Measurements from ENCODE around the gene ZNF175.
A peak's percentile ranks its signal among the peaks of the same experiment; 100 is the strongest.

The ZNF175 gene

DNA sequence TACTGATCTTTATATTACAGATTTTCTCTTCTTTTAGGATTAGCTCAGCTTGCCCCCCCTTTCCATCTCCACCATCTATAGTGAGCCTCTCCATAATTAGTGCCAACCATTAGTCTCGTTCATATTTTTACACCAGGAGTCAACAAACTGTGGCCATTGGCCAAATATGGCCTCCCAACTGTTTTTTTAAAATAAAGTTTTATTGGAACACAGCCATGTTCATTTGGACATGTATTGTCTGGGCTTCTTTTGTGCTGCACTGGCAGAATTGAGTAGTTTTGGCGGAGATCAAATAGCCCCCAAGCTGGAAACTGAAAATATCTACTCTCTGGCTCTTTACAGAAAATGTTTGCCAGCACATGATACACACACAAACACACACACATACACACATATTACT lies 18.4 kb downstream of the ZNF175 start:
- no peak for DNase-seq (ENCODE audit: low read depth in 3 of 3)

DNA sequence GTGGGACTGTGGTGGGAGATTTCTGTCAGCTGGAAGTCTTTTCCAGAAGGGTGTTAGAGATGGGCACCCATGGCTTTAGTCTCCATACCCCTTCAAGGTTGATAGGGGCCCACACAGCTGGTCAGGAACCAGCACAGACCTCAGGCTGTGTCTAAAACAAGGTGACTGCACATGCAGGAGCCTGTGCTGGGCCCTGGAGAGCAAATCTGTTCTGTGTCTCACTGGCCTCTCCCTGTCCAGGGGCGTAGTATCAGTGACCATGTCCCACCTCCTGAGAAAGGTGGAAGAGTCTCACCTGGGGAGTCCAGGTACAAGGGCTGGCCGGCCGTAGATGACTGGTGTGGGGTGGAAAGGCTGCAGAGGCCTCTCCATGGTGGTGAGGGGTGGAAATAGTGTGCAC lies 19.4 kb downstream of the ZNF175 start:
- DNase-seq (ENCODE audit: low read depth in 3 of 3), result no peak

DNA sequence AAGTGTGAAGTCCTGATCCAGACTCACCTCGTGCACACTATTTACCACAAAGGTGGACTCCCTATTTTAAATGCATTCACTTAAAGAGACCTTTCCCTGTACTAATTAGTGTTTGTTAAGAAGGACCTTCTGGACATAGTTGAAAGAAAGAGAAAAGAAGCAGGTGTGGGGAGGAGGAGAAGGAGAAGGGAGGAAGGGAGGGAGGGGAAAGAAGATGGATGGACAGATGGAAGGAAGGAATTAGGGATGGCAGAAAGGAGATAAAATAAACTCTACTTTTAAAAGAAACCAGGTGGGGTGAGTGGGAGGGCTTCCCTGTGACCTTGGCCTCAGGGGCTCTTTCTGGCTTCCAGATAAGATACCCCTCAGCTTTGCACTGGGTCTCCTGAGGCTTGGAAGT lies 21.4 kb downstream of the ZNF175 start:
- no peak for DNase-seq (ENCODE audit: low read depth in 3 of 3)

DNA sequence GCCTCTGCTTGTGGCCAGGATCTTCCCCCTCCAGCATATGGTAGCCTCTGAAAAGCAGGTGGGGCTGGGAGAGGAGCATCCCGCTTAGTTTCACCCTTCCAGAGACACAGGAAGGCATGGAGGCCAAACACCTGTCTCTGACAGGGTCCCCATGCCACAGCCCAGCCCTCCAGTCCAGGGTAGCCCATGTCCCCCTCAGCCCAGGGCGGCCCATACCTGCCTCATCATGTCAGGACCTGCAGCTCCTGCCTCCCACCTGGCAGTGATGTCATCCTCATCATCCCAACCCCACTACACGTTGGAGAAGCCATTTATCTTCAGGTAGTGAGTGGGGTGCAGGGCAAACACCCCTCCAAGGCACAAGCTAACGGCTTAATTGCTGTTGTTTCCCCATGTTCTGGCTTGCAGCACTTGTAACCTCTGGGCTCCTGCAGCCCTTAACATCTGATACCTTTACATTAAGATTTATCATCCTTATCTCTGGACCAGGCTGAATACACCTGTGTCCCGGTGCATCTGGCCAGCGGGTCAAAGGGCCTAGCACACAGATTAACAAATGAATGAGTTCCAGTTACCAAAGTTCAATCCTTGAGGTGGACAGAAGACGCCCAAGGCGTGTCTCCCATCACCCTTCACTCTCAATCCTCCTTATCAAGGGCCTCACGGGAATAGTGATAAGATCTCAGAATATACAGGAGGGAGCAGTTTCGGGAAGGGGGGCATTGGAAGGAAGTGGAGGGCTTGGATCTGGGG lies 22.2 kb downstream of the ZNF175 start:
- DNase-seq (ENCODE audit: low read depth in 3 of 3), result no peak

DNA sequence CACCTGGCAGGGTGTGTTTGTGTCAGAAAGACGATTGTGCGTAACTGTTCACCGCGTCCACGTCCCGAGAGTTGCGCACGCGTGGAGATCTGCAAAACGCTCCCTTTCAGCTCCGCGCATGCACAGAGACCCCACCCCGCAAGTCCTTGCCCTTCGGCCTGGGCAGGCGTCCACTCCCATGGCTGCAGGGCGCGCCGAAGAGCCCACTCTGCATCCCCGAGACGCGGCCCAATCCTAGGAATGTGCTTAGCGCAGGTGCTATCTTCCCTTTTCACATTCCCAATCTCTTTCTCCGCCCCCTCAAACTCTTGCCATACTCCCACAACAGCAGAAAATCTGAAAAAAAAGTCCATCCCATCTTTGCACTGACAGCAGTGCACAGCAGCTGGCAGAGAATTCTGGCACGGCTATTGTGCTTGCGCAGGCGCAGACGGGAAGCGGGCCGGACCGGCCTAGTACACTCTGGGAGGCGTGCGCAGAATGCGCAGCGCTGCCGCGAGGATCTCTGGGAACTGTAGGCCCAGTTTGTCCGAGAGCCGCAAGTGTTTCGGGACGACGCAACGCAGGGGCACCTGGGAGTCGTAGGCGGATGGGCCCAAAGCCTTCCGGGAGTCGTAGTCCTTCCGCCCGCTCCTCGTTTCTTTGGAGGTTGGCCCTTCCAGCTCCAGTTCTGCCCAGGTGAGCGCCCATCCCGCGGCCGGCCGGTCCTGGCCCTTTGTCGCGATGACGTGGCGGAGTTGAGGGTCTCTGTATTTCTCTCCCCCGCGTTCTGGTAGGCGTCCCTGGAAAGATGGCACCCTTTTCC lies 23.1 kb downstream of the ZNF175 start:
- DNase-seq (ENCODE audit: low read depth in 3 of 3), result peak; percentile 92 to 96 (median 95)

DNA sequence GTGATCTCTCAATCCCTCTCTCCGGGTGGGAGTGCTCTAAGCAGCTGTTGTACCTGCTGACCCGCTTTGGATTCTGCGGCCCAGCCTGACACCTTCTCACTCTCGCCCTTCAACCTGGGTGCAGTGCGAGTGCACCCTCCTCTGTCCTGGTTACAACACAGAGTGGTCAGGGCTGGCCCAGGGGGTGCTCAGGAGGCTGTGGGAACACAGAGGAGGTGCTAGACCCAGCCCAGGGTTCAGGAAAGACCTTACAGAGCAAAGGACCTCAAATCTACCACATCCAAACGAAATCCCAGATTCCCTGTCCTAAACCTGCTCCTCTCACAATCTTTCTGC lies 23.7 kb downstream of the ZNF175 start:
- DNase-seq (ENCODE audit: low read depth in 3 of 3), result no peak

DNA sequence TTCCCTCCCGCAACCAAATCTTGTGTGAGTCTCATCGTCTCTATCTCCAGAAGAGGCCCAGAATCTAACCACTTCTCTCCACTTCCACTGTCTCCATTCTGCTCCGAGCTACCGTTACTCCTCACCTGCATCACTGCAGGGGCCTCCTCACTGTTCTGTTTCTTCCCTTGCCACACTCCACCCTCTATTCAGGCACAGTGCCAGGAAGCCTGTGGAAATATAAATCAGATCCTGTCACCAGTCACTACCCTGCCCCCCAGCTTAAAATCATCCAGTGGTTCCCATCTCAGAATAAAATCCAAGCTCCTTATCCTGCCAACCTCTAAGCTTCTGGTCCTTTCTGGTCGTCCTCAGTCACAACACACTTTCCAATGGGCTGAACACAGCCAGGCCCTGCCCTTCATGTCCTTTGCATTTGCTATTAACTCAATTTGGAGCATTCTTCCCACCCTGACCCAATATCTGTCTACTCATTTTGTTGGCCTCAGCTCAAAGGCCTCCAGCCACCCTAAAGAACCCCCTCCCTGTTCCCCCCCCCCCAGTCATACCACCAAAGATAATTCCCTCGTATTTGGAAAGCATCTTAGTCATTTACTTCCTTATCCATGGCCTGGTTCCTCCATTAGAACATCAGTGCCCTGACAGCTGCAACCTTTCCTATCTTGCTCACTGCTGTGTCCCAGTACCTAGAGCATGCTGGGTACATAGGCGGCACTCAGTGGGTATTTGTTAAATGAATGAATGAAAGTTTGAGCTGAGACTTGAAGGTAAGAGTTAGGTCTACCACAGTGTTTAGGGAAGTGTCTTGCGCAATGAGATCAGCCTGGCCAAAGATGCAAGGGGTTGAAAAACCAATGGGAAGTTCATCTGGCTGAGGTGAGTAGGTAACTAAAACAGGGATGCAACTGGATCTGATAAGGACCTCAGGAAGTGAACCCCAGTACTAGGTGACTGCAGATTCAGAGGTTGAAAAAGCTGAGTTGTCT lies 24.4 kb downstream of the ZNF175 start:
- DNase-seq (ENCODE audit: low read depth in 3 of 3), result no peak

DNA sequence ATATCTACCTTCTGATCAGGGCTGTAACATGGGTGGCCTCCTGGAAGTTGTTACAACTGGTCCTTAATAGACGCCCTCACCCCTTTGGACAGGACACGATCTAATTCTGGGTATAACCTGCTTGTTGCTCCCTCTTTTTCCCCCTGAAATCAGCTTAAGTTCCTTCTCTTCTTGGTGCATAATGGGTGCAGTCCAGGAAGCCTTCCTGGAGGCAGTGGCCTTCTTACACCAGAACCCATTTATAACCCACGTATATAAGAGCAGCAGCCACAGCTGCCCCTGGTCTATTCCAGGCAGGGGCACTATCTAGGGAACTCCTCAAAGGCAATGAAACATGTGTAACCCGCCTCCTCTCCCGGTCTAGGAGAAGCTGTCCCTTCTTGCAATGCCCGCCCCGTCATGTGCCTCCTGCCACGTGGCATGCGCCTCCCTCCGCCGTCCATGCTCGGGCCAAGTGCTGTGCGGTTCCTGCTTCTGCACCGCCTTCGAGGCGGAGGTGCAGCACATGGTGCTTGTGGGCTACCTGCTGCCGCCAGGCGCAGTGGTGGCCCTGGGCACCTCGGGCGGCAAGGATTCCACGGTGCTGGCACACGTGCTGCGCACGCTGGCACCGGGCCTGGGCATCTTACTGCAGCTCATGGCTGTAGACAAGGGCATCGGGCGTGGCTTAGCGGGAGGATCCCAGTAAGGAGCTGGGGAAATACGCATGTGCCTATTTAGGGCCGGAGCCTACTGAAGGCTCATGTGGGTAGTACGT lies 27.3 kb downstream of the ZNF175 start:
- DNase-seq (ENCODE audit: low read depth in 3 of 3), result no peak

DNA sequence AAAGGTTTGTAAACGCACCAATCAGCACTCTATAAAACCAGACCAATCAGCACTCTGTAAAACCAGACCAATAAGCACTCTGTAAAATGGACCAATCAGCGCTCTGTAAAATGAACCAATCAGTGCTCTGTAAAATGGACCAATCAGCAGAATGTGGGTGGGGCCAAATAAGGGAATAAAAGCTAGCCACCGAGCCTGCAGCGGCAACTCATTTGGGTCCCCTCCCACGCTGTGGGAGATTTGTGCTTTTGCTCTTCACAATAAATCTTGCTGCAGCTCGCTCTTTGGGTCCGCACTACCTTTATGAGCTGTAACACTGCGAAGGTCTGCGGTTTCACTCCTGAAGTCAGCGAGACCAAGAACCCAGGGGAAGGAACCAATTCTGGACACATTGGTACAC lies 28.0 kb downstream of the ZNF175 start:
- DNase-seq (ENCODE audit: low read depth in 3 of 3), result no peak

DNA sequence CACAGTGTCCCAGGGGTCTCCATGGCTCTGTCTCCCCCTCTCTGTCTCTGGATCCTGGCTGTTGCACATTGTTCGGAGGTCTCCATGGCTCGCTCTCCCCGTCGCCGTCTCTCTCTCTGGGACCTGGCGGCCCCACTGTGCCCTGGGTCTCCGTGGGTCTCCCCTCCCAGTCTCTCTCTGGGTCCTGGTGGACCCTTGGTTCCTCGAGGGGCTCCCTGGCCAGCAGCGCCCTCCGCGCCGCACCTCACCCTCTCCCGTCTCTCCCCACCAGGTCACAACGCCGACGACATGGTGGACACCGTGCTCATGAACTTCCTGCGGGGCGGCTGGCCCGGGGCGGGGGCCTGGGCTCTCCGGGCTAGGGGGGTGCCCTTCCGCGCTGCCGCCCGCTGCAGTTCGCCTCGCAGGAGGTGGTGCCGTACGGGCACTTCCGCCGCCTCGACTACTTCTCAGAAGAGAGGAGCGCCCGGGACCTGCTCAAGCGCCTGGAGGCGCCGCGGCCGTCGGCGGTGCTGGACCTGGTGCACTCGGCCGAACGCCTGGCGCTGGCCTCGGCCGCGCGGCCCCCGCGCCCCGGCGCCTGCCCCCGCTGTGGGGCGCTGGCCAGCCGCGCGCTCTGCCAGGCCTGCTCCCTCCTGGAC lies 30.0 kb downstream of the ZNF175 start:
- DNase-seq (ENCODE audit: low read depth in 3 of 3), result no peak

DNA sequence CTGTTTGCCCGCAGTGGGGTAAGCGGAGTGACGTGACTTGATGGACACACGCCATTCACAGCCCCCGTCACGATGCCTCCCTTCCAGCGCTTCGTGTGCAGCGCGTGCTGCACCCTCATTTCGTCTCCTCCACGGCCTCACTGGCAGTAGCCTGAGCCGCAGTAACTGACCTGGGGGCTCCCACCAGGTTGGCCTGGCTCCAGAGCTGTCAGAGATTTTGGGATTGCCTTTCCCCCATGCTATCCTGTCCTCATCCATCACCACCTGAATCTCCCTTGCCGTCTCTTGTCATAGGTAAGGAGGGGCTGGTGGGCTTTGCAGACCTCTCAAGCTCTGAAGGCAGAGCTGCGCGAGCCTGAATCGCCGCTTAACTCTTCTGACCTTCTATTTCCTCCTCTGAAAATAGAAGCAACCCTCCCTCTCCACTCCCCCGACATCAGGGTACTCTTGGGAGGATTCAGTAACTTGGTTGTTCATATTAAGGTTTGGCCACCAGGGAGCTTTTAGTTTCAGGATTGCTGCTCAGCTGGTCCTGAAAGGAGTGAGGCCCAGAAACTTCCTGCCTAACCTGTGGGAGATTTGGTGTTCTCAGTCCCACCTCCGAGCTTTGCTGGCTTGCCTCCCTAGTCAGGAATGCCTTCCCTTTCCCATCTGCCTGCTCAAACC lies 31.2 kb downstream of the ZNF175 start:
- no peak for DNase-seq (ENCODE audit: low read depth in 3 of 3)

DNA sequence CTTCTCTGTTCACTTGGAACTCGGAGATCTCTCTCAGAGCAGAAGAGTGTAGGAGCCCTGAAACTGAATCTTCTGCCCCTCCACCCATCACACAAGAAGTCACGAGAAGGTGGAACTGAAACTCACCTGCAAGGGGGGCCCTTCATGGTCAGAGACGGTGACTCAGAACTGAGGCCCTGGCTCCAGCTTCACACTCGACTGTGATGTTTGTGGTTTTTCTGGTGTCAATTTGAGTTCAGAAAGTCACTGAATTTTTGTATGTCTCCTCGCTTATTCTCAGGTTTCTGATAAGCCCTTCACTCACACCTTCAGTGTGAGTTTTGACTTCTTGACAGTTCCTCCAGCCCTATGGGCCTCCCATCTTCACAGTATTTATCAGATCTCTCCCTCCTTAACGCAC lies 36.0 kb downstream of the ZNF175 start:
- DNase-seq (ENCODE audit: low read depth in 3 of 3), result peak in 1 of 3 experiments; percentile 47

DNA sequence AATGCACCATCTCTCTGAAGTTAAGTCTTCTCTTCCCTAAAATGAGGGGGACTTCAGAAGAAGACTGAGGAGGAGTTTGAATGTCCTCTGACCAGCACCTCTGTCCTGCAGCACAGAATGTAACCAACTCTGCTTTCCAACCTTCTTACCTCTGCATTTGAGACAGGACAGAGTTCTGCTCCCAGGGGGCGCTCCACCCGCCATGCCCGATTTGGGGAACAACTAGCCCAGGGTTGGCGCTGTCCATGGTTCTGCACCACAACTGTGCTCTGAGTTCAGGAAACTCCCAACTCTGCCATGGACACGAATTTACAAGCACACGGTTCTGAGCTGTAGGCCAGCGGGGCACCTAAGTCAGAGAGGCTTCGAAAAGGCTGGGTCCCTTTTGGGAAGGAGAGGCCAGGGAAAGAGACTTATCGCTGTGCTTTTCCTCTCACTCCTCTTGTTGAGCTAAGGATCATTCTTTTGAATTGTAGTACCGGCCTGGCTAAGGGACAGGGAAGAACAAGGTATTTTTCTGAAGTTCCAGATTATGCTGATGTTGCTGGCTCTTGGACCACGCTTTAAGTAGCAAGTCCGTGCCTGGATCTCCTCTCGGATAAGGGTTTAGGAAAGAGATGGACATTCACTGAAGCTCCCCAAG lies 37.0 kb downstream of the ZNF175 start:
- peak; percentile 11 to 70 (median 27) for DNase-seq (ENCODE audit: low read depth in 3 of 3)

DNA sequence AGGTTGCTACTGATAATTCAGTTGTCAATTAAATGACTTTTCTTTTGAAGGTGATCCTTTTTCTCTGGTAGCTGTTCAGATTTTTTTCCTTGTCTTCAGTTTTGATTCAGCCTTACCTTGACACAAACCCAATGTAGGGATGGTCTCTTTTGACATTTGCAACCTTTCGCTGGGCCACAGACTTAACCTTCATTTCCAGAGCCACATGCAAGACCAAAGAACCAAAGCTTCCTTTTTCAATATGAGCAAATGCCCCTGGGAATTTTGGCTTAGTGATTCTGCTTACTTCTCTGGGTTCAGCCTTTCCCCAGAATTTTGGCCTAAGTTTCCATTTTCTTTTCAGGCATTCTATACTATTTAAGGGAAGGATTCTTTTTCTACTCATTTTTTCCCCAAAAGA lies 39.5 kb downstream of the ZNF175 start:
- DNase-seq (ENCODE audit: low read depth in 3 of 3), result no peak

DNA sequence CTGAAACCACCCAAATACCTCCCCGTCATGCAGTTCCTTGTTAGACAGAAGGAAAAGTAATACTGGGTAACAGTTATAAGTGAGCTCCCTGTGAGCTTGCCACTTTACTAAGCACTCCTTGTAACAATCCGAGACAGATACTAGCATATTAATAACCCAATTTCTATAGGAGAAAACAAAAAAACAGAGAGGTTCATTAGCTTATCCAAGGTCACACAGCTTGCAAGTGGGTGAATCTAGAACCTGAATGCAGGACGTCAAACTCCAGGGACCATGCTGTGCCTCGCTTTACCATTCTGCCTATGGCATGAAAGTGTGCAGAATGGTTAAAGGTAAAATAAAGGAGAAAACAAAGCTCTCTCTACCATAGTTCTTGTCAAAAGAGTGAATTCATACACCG lies 43.7 kb downstream of the ZNF175 start:
- no peak for DNase-seq (ENCODE audit: low read depth in 3 of 3)

DNA sequence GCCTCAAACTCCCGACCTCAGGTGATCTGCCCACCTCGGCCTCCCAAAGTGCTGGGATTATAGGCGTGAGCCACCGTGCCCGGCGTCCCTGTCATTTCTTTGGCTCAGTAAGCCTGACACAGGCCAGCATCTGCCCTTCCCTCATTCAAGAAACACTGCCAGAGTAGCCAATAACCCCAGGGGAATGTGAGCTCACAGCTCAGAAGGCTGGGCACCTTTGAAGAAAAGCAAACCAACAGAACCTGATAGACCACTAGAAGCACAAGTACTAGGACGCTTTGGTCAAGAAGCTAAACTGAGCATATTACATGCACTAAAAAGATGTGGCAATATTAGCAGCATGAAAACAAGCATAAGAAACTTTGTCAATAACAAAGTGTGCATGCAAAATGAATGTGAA lies 44.9 kb downstream of the ZNF175 start:
- DNase-seq (ENCODE audit: low read depth in 3 of 3), result no peak

DNA sequence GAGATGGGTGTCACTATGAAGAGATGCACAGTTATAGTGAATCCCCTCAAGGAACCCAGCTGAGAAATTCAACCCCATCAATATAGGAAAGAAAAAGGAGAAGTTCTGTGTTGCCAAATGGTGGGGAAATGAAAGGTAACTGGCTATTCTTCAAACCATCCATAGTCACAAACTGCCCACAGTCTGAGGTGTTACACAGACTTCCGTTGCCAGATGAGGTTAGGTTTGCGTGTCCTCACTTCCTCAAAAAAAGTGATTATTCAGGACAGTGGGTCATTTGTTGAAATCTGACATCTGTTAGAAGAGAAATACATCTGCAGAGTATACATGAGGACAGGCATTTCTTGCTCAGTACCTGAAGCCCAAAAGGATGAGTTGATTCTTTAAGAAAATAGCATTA lies 50.1 kb downstream of the ZNF175 start:
- DNase-seq (ENCODE audit: low read depth in 3 of 3), result no peak

DNA sequence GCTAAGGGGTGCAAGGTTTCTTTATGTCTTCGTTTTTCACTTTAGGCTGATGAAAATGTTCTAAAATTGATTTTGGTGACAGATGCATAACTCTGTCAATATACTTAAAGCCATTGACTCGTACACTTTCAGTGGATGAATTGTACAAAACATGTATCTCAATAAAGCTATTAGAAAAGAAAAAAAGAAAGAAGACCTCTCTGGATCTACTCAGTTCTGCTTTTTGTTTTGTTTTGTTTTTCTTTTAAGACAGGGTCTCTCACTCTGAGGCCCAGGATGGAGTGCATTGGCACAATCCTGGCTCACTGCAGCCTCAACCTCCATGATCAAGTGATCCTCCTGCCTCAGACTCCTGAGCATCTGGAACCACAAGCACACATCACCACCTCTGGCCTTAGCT lies 55.6 kb downstream of the ZNF175 start:
- DNase-seq (ENCODE audit: low read depth in 3 of 3), result no peak

DNA sequence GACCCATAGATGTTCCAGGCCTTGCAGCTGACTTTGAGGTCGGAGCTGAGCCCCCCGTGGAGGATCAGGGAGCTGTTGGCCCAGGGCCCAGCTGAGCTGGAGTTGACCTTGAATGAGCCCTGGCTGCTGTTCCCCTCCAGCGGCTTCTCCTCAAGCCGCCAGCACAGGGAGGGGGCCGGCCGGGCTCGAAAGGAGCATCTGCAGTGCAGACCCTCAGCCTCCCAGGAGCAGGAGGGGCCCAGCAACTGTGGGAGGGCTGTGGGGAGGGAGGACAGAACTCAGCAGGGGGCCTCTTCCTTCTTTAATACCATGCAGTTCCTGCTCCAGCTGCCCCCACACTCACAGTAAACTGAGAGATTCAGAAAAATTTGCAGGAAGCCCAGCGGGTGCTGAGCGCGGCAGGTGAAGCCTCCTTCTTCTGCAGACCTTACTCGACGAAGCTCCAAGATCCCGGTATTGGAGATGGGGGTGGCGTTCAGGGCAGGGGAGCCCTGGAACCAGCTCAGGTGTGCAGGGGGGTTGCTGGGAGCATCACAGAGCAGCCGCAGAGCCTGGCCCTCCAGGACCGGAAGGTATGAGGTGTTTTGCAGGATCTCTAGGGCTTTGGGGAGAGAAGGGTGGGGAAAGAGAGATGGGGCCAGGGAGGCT lies 56.5 kb downstream of the ZNF175 start:
- no peak for DNase-seq (ENCODE audit: low read depth in 3 of 3)

Measured in stimulated activated CD4-positive, alpha-beta T cell treated with anti-CD3 and anti-CD28 coated beads, TNF-alpha, amount 100 ng/mL, for 24 hours (primary cell).